H1 (cell line): ENCODE measurements around the gene MRGPRX2. TPM values are rescaled to one million over a fixed set of nuclear protein-coding genes. Genes with fewer than 3 reads are reported as not detected.
A peak's percentile ranks its signal among the peaks of the same experiment; 100 is the strongest.

Source experiments
- CTCF ChIA-PET: fragments of 300-600 bp; sonication (Branson Sonifier 250); formaldehyde crosslinking; loops from one replicate; lab custom pipeline; 2021; ENCODE audit not compliant: partially characterized antibody; lab: Charles Lee
- POLR2A ChIA-PET: fragments of 300-600 bp; sonication (Branson Sonifier 250); formaldehyde crosslinking; loops from one replicate; lab custom pipeline; 2021; ENCODE audit warnings: inconsistent platforms; ENCODE audit not compliant: partially characterized antibody; lab: Charles Lee
- DNase-seq, 2 experiments: peaks; one replicate each; pipeline versions ENCODE4 v3.0.0 to v3.0.0-alpha.2; 2010 to 2022; ENCODE audit warnings: low spot score in 2 of 2, low read depth in 1 of 2, mixed read lengths in 1 of 2
- FAIRE-seq: peaks from 2 replicates; lab custom pipeline; 2011; peaks lifted over from hg19 to GRCh38; lab: Jason Lieb, UNC
- H2AFZ ChIP-seq: 2 replicates; pipeline ENCODE4 v1.8.1; 2012; ENCODE audit warnings: low read length, inconsistent platforms
- H2AK5ac ChIP-seq: 2 replicates; pipeline ENCODE4 v1.6.1; 2013; ENCODE audit warnings: low read depth, low read length
- H2BK120ac ChIP-seq: replicated peaks from 2 replicates; pipeline ENCODE3; 2013; ENCODE audit warnings: low read depth, low read length, inconsistent platforms
- H2BK12ac ChIP-seq: 2 replicates; pipeline ENCODE4 v1.6.1; 2013; ENCODE audit warnings: low read depth, low read length
- H2BK15ac ChIP-seq: 2 replicates; pipeline ENCODE4 v1.6.1; 2013; ENCODE audit warnings: low read length
- H2BK20ac ChIP-seq: 2 replicates; pipeline ENCODE4 v1.6.1; 2013; ENCODE audit warnings: low read length
- H2BK5ac ChIP-seq: 2 replicates; pipeline ENCODE4 v1.6.1; 2013; ENCODE audit warnings: low read depth, low read length
- H3K14ac ChIP-seq: 2 replicates; pipeline ENCODE4 v1.6.1; 2013; ENCODE audit warnings: inconsistent platforms; ENCODE audit not compliant: insufficient read length
- H3K18ac ChIP-seq: 2 replicates; pipeline ENCODE4 v1.6.1; 2013; ENCODE audit warnings: low read length; ENCODE audit errors: extremely low read depth
- H3K23ac ChIP-seq: 2 replicates; pipeline ENCODE4 v1.6.1; 2013; ENCODE audit warnings: inconsistent platforms; ENCODE audit not compliant: insufficient read length
- H3K23me2 ChIP-seq: 2 replicates; pipeline ENCODE4 v1.6.1; 2013; ENCODE audit warnings: low read depth, low read length
- H3K27ac ChIP-seq: 2 replicates; pipeline ENCODE4 v1.6.1; 2011; ENCODE audit warnings: low read depth, low read length, inconsistent platforms
- H3K27me3 ChIP-seq, 4 experiments: replicated peaks in 1 of 4; 1 replicate in 1 of 4; 2 replicates in 3 of 4; pipeline versions ENCODE4 v1.6.1 to v1.8.1; 2011 to 2013; ENCODE audit warnings: low read length in 3 of 4, mild to moderate bottlenecking in 3 of 4, inconsistent platforms in 2 of 4, mixed read lengths in 2 of 4, moderate library complexity in 1 of 4; ENCODE audit not compliant: control insufficient read depth in 3 of 4, insufficient read depth in 3 of 4; ENCODE audit errors: extremely low read depth in 1 of 4
- H3K36me3 ChIP-seq, 4 experiments: 2 replicates each; pipeline versions ENCODE4 v1.6.1 to v1.8.1; 2011 to 2013; ENCODE audit warnings: mild to moderate bottlenecking in 4 of 4, low read length in 3 of 4, moderate library complexity in 2 of 4, control low read depth in 1 of 4, inconsistent platforms in 1 of 4; ENCODE audit not compliant: insufficient read depth in 4 of 4, control insufficient read depth in 2 of 4
- H3K4ac ChIP-seq: replicated peaks from 2 replicates; pipeline ENCODE3; 2013; ENCODE audit warnings: low read length, low read depth, mixed read lengths, inconsistent platforms; ENCODE audit not compliant: insufficient read length
- H3K4me1 ChIP-seq, 4 experiments: replicated peaks in 1 of 4; 1 replicate in 1 of 4; 2 replicates in 3 of 4; pipeline versions ENCODE4 v1.6.1 to v1.8.1; 2011 to 2013; ENCODE audit warnings: low read length in 3 of 4, inconsistent platforms in 2 of 4, mixed read lengths in 1 of 4; ENCODE audit not compliant: insufficient read depth in 4 of 4, control insufficient read depth in 3 of 4
- H3K4me2 ChIP-seq, 2 experiments: 2 replicates each; pipeline versions ENCODE4 v1.6.1 to v1.8.1; 2011 to 2013; ENCODE audit warnings: low read depth in 2 of 2, low read length in 2 of 2, control low read depth in 1 of 2, inconsistent platforms in 1 of 2, mild to moderate bottlenecking in 1 of 2; ENCODE audit not compliant: insufficient read depth in 1 of 2
- H3K4me3 ChIP-seq, 4 experiments: fragments of 200-600, 300-600 bp in 1 of 4; sonication (generic), shearing (Covaris generic), sonication (Bioruptor Twin) in 1 of 4; 2 replicates each; pipeline versions ENCODE4 v1.5.1 to v1.8.1; 2011 to 2016; ENCODE audit warnings: low read length in 4 of 4, low read depth in 3 of 4, control low read depth in 2 of 4, inconsistent platforms in 2 of 4, mild to moderate bottlenecking in 2 of 4, mixed read lengths in 1 of 4, moderate library complexity in 1 of 4; ENCODE audit not compliant: insufficient read depth in 2 of 4; ENCODE audit errors: extremely low read depth in 1 of 4
- H3K56ac ChIP-seq: replicated peaks from 2 replicates; pipeline ENCODE3; 2013; ENCODE audit warnings: low read depth, mild to moderate bottlenecking, mixed read lengths, low read length, inconsistent platforms; ENCODE audit not compliant: insufficient read length
- H3K79me1 ChIP-seq: 2 replicates; pipeline ENCODE4 v1.6.1; 2013; ENCODE audit warnings: low read depth, low read length, control low read depth
- H3K79me2 ChIP-seq, 2 experiments: 2 replicates each; pipeline versions ENCODE4 v1.6.1 to v1.8.1; 2012 to 2013; ENCODE audit warnings: low read length in 2 of 2, mild to moderate bottlenecking in 2 of 2, inconsistent platforms in 1 of 2; ENCODE audit not compliant: insufficient read depth in 2 of 2, control insufficient read depth in 1 of 2
- H3K9ac ChIP-seq, 4 experiments: replicated peaks in 1 of 4; 1 replicate in 1 of 4; 2 replicates in 3 of 4; pipeline versions ENCODE4 v1.6.1 to v1.8.1; 2011 to 2013; ENCODE audit warnings: low read depth in 3 of 4, low read length in 3 of 4, control low read depth in 2 of 4, mild to moderate bottlenecking in 2 of 4, moderate library complexity in 2 of 4, inconsistent platforms in 1 of 4; ENCODE audit errors: extremely low read depth in 1 of 4
- H3K9me3 ChIP-seq, 2 experiments: 2 replicates each; pipeline versions ENCODE4 v1.6.1 to v1.8.1; 2012 to 2013; ENCODE audit warnings: mild to moderate bottlenecking in 2 of 2, moderate library complexity in 2 of 2, control low read depth in 1 of 2, inconsistent platforms in 1 of 2, low read depth in 1 of 2, low read length in 1 of 2, mixed read lengths in 1 of 2; ENCODE audit not compliant: insufficient read depth in 2 of 2
- H4K20me1 ChIP-seq, 2 experiments: replicated peaks in 1 of 2; 2 replicates each; pipeline versions ENCODE3 to v1.8.1; 2011 to 2013; ENCODE audit warnings: inconsistent platforms in 2 of 2, low read length in 2 of 2, mild to moderate bottlenecking in 1 of 2; ENCODE audit not compliant: insufficient read depth in 2 of 2, control insufficient read depth in 1 of 2
- H4K5ac ChIP-seq: 2 replicates; pipeline ENCODE4 v1.6.1; 2013; ENCODE audit warnings: low read length, low read depth, mixed read lengths, inconsistent platforms; ENCODE audit not compliant: insufficient read length
- H4K8ac ChIP-seq: 2 replicates; pipeline ENCODE4 v1.8.0; 2013; ENCODE audit warnings: mild to moderate bottlenecking, moderate library complexity, low read length, inconsistent platforms; ENCODE audit not compliant: insufficient read depth; ENCODE audit errors: extremely low read depth
- H4K91ac ChIP-seq: replicated peaks from 2 replicates; pipeline ENCODE3; 2013; ENCODE audit warnings: low read length, mixed read lengths, inconsistent platforms; ENCODE audit not compliant: insufficient read length
- JUND ChIP-seq: IDR thresholded peaks from 2 replicates; pipeline ENCODE4 v1.6.1; 2011; ENCODE audit warnings: mild to moderate bottlenecking, improper control_type of control experiment, low read length
- KDM1A ChIP-seq: fragments of 200-600, 300-600 bp; sonication (generic); IDR thresholded peaks from 2 replicates; pipeline ENCODE4 v1.7.1; 2016; ENCODE audit warnings: mild to moderate bottlenecking, low read length, borderline replicate concordance
- POLR2AphosphoS5 ChIP-seq: IDR thresholded peaks from 2 replicates; pipeline ENCODE4 v1.6.1; 2011; ENCODE audit warnings: low read depth, low read length
- RNF2 ChIP-seq: fragments of 200-900, 300-1000 bp; sonication (generic); IDR thresholded peaks from 2 replicates; pipeline ENCODE4 v1.7.1; 2016; ENCODE audit warnings: borderline replicate concordance, low read depth, mild to moderate bottlenecking, antibody characterized with exemption, low read length; ENCODE audit not compliant: poor library complexity, severe bottlenecking; ENCODE audit errors: missing control alignments
- SAP30 ChIP-seq: fragments of 300-600 bp; sonication (generic); IDR thresholded peaks from 2 replicates; pipeline ENCODE4 v1.7.1; 2012; ENCODE audit warnings: low read length, moderate library complexity, mild to moderate bottlenecking, inconsistent platforms; ENCODE audit not compliant: insufficient read depth, insufficient replicate concordance
- SUZ12 ChIP-seq: fragments of 200-600 bp; sonication (generic); IDR thresholded peaks from 2 replicates; pipeline ENCODE4 v1.6.1; 2012; ENCODE audit warnings: mild to moderate bottlenecking, inconsistent platforms, low read length, moderate library complexity, mixed read lengths
- TAF1 ChIP-seq: IDR thresholded peaks from 2 replicates; pipeline ENCODE4 v1.6.1; 2011; ENCODE audit warnings: mild to moderate bottlenecking, low read depth, low read length
- ZNF274 ChIP-seq: IDR thresholded peaks from 2 replicates; pipeline ENCODE4 v1.7.0; 2012; ENCODE audit warnings: low read length, borderline replicate concordance; ENCODE audit errors: extremely low read depth
- WGBS, 2 experiments: shearing (Covaris generic) in 1 of 2; methylation state at CpG; one replicate each; pipeline versions ENCODE4 v1.1.6 to v1.1.7; 2013 to 2015; ENCODE audit warnings: low lambda C conversion rate in 2 of 2, mixed read lengths in 2 of 2, inconsistent platforms in 1 of 2, low coverage in 1 of 2, missing lambda C conversion rate in 1 of 2; ENCODE audit not compliant: insufficient replicate concordance in 2 of 2, insufficient coverage in 1 of 2, insufficient read length in 1 of 2; ENCODE audit errors: extremely low coverage in 1 of 2, missing lambda C conversion rate in 1 of 2; 5-methylcytosine and 5-hydroxymethylcytosine counted together
- polyA plus RNA-seq, 7 experiments: library from polyadenylated mRNA; depleted of rRNA in 3 of 7; stranded (reverse) in 5 of 7; unstranded in 2 of 7; fragments of >200 nt in 5 of 7; fragments of 200-250 nt in 2 of 7; gene quantifications; 1 replicate in 5 of 7; 2 replicates in 1 of 7; 4 replicates in 1 of 7; pipeline versions ENCODE4 v1.2.1 to v1.2.3, GENCODE V29; 2011 to 2013; ENCODE audit warnings: missing spikeins in 2 of 7, mixed read lengths in 2 of 7
- total RNA-seq: library from RNA; stranded (reverse); fragmentation: NEBNext Ultra II Directional; extraction: Animal tissue kit (Norgen Biotek cat#: 25700); gene quantifications from 2 replicates; pipeline ENCODE4 v1.2.1, GENCODE V29; 2021

The MRGPRX2 gene
- total and polyA plus RNA-seq, 2 of the 8 experiments (the other 6 are each of a cell fraction or from before 2014, with no cell fraction given): not detected

- Histone ChIP-seq H2BK5ac (no peak overlapping the region), H3K4me3 (no peak overlapping the region), H3K27me3 (no peaks in the 10 kb centered on the region), H3K79me1 (no peaks in the 10 kb centered on the region), H3K27ac (no peak overlapping the region), H4K8ac (no peak overlapping the region), H3K36me3 (no peaks in the 10 kb centered on the region), H3K23me2 (no peaks in the 10 kb centered on the region), H3K56ac (no peak overlapping the region), H2BK12ac (peak overlapping the region; percentile 31; the same call in 1 of the 2 replicates), H4K5ac (no peak overlapping the region), H3K4me2 (no peak overlapping the region), H2AFZ (no peak overlapping the region), H3K4ac (no peak overlapping the region), H4K91ac (no peak overlapping the region), H3K4me1 (peaks cover 2 to 8% (median 7%) of the 10 kb centered on the region in 4 experiments; a peak in 4 of 7 replicates), H3K14ac (no peak overlapping the region), H3K18ac (no peak overlapping the region), H2BK120ac (no peak overlapping the region), H3K9me3 (no peaks in the 10 kb centered on the region), H2AK5ac (no peak overlapping the region), H3K9ac (no peak overlapping the region), H2BK20ac (0 out of 2 replicates have a peak overlapping the region, but pooled peaks have one; percentile 92), H4K20me1 (no peaks in the 10 kb centered on the region), H3K23ac (no peak overlapping the region), H2BK15ac (no peak overlapping the region), H3K79me2 (no peaks in the 10 kb centered on the region)
- ChIA-PET POLR2A (interaction anchor here (0.7 to 1.2 kb wide), 2 partner anchors 168 to 660 kb away, joined by 3 read pairs; partner anchors contain the start of genes E2F8 and LDHC), CTCF (interaction anchor here (0.7 to 3.4 kb wide), 13 partner anchors 8 to 481 kb away, joined by 3 to 29 read pairs (median 5); partner anchors contain the start of genes MRGPRX2 and ZDHHC13)
- WGBS, 2 experiments: 96% methylated on average over 4 of the region's 5 CpGs; no CpG with 5 or more reads in 1 of the 2 experiments
- TF ChIP-seq POLR2AphosphoS5 (no peak), ZNF274 (no peak), RNF2 (no peak), TAF1 (no peak), SAP30 (no peak), KDM1A (no peak), JUND (no peak), SUZ12 (no peak)
- DNase-seq: no peak
- FAIRE-seq: no peak
These were observed 11.9 kb upstream of the MRGPRX2 start for GRCh38 chr11:19072464-19072863.
